ENCODE results near the gene FMNL2.

The FMNL2 gene

GRCh38 chr2:152682663-152683062, 347.7 kb downstream of the FMNL2 start:
- no peak for DNase-seq

DNA sequence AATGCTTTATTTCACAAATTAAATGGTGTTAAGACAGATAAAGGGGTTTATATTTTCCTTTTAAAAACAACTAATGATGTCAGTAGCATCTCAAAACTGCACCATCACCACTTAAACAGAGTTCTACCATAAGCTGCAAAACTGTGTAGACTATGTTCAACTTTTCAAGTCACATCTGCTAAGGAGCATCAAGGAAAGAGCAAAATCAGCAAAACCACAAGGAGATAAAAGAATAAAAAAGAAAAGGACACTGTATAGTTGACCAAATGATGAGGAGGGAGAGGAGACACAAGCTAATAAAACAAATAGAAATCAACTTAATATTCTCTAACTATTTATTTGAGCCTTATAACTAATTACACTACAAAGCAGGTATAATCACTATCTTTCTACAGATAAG, 348.4 kb downstream of the FMNL2 start:
- DNase-seq = no peak

- DNase-seq = no peak
Observed at GRCh38 chr2:152686321-152686720, 351.3 kb downstream of the FMNL2 start.

DNA sequence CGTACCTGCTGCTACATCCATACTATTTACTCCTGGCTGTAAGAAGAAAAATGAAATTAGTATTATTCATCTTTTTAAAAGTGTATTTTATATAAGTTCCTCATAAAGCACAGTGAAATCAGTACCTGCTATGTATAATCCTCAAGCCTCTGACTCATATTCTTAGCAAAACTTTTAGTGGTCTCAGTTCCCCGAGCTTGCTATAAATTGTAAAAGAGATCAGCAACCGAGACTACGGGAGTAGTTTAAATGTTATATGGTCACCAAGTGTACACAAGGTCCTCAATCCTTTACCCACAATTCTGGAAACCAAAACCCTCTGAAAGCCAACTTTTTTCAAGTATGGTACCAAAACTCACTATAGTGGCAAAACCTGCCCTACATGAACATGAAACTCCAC, 358.1 kb downstream of the FMNL2 start:
- DNase-seq = no peak

DNA sequence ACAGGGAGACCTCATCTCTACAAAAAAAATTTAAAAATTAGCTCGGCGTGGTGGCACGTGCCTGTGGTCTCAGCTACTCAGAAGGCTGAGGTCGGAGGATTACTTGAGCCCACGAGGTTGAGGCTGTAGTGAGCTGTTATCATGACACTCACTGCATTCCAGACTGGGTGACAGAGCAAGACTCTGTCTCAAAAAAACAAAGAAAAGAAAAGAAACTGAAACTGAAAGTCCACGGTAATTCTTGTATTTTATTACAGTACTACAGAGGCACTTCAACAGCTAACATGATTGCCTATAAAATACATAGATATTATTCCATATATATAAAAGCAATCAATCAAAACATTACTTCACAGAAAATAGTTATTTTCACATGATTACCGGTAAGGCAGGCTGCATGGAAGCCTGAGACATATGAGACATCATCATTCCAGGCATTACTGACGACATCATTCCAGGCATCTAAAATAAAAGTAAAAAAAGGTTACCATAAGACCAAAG, 359.2 kb downstream of the FMNL2 start:
- DNase-seq = no peak

GRCh38 chr2:152695763-152696162, 360.8 kb downstream of the FMNL2 start:
- DNase-seq = no peak

DNA sequence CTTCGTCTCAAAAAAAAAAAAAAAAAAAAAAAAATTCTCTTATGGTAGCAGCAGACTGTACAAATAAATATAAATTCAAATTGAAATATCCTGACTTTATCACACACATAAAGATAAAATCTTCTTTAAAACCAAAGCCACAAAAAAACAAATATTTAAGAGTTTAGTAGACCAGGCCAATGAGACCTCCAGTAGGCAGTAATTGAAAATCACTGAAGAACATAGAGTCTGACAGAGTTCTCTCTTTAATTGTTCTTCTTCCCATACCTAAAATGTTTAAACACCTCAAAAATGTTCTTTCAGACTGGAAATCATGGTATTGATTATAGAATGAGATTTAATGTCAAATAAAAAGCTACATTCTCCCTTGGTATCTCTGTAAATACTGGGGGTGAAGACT, 361.5 kb downstream of the FMNL2 start:
- DNase-seq = no peak

Data from NCI-H524 treated with DMSO at 0.1 percent for 48 hours (cell line).